T-cell (primary cell): Measurements from ENCODE around the gene CCDC59. TPM values are rescaled to one million over a fixed set of nuclear protein-coding genes. Genes with fewer than 3 reads are reported as not detected.

Experiments used
- total RNA-seq, 35 experiments: library from RNA in 6 of 35; stranded (reverse) in 6 of 35; fragments of 120-200 nt in 1 of 35; gene quantifications; one replicate each; pipeline versions ENCODE4 v1.2.1 to v1.2.4 and lab custom pipeline; 2013 to 2026

CCDC59 gene
- total RNA-seq, 5 donors from 2014 or later (not counting 1 experiment from before 2014, with no cell fraction given), result 44.5 to 160 (median 47.3) TPM

Other genes with a start within 250 kb of the CCDC59 start
- gene METTL25, start 142 bp upstream of the CCDC59 start, total RNA-seq, result 10 to 100 TPM; 14.5 to 19.7 (median 19.0) TPM